H1 (cell line): ENCODE measurements around the gene POLR1D. TPM values are rescaled to one million over a fixed set of nuclear protein-coding genes. Genes with fewer than 3 reads are reported as not detected.
A peak's percentile ranks its signal among the peaks of the same experiment; 100 is the strongest.

Source experiments
- CTCF ChIA-PET: fragments of 300-600 bp; sonication (Branson Sonifier 250); formaldehyde crosslinking; loops from one replicate; lab custom pipeline; 2021; ENCODE audit not compliant: partially characterized antibody; lab: Charles Lee
- POLR2A ChIA-PET: fragments of 300-600 bp; sonication (Branson Sonifier 250); formaldehyde crosslinking; loops from one replicate; lab custom pipeline; 2021; ENCODE audit warnings: inconsistent platforms; ENCODE audit not compliant: partially characterized antibody; lab: Charles Lee
- DNase-seq, 2 experiments: peaks; one replicate each; pipeline versions ENCODE4 v3.0.0 to v3.0.0-alpha.2; 2010 to 2022; ENCODE audit warnings: low spot score in 2 of 2, low read depth in 1 of 2, mixed read lengths in 1 of 2
- FAIRE-seq: peaks from 2 replicates; lab custom pipeline; 2011; peaks lifted over from hg19 to GRCh38; lab: Jason Lieb, UNC
- H2AFZ ChIP-seq: 2 replicates; pipeline ENCODE4 v1.8.1; 2012; ENCODE audit warnings: low read length, inconsistent platforms
- H2AK5ac ChIP-seq: 2 replicates; pipeline ENCODE4 v1.6.1; 2013; ENCODE audit warnings: low read depth, low read length
- H2BK120ac ChIP-seq: replicated peaks from 2 replicates; pipeline ENCODE3; 2013; ENCODE audit warnings: low read depth, low read length, inconsistent platforms
- H2BK12ac ChIP-seq: 2 replicates; pipeline ENCODE4 v1.6.1; 2013; ENCODE audit warnings: low read depth, low read length
- H2BK15ac ChIP-seq: 2 replicates; pipeline ENCODE4 v1.6.1; 2013; ENCODE audit warnings: low read length
- H2BK20ac ChIP-seq: 2 replicates; pipeline ENCODE4 v1.6.1; 2013; ENCODE audit warnings: low read length
- H2BK5ac ChIP-seq: 2 replicates; pipeline ENCODE4 v1.6.1; 2013; ENCODE audit warnings: low read depth, low read length
- H3K14ac ChIP-seq: 2 replicates; pipeline ENCODE4 v1.6.1; 2013; ENCODE audit warnings: inconsistent platforms; ENCODE audit not compliant: insufficient read length
- H3K18ac ChIP-seq: 2 replicates; pipeline ENCODE4 v1.6.1; 2013; ENCODE audit warnings: low read length; ENCODE audit errors: extremely low read depth
- H3K23ac ChIP-seq: 2 replicates; pipeline ENCODE4 v1.6.1; 2013; ENCODE audit warnings: inconsistent platforms; ENCODE audit not compliant: insufficient read length
- H3K23me2 ChIP-seq: 2 replicates; pipeline ENCODE4 v1.6.1; 2013; ENCODE audit warnings: low read depth, low read length
- H3K27ac ChIP-seq: 2 replicates; pipeline ENCODE4 v1.6.1; 2011; ENCODE audit warnings: low read depth, low read length, inconsistent platforms
- H3K27me3 ChIP-seq, 4 experiments: replicated peaks in 1 of 4; 1 replicate in 1 of 4; 2 replicates in 3 of 4; pipeline versions ENCODE4 v1.6.1 to v1.8.1; 2011 to 2013; ENCODE audit warnings: low read length in 3 of 4, mild to moderate bottlenecking in 3 of 4, inconsistent platforms in 2 of 4, mixed read lengths in 2 of 4, moderate library complexity in 1 of 4; ENCODE audit not compliant: control insufficient read depth in 3 of 4, insufficient read depth in 3 of 4; ENCODE audit errors: extremely low read depth in 1 of 4
- H3K36me3 ChIP-seq, 4 experiments: 2 replicates each; pipeline versions ENCODE4 v1.6.1 to v1.8.1; 2011 to 2013; ENCODE audit warnings: mild to moderate bottlenecking in 4 of 4, low read length in 3 of 4, moderate library complexity in 2 of 4, control low read depth in 1 of 4, inconsistent platforms in 1 of 4; ENCODE audit not compliant: insufficient read depth in 4 of 4, control insufficient read depth in 2 of 4
- H3K4ac ChIP-seq: replicated peaks from 2 replicates; pipeline ENCODE3; 2013; ENCODE audit warnings: low read length, low read depth, mixed read lengths, inconsistent platforms; ENCODE audit not compliant: insufficient read length
- H3K4me1 ChIP-seq, 4 experiments: replicated peaks in 1 of 4; 1 replicate in 1 of 4; 2 replicates in 3 of 4; pipeline versions ENCODE4 v1.6.1 to v1.8.1; 2011 to 2013; ENCODE audit warnings: low read length in 3 of 4, inconsistent platforms in 2 of 4, mixed read lengths in 1 of 4; ENCODE audit not compliant: insufficient read depth in 4 of 4, control insufficient read depth in 3 of 4
- H3K4me2 ChIP-seq, 2 experiments: 2 replicates each; pipeline versions ENCODE4 v1.6.1 to v1.8.1; 2011 to 2013; ENCODE audit warnings: low read depth in 2 of 2, low read length in 2 of 2, control low read depth in 1 of 2, inconsistent platforms in 1 of 2, mild to moderate bottlenecking in 1 of 2; ENCODE audit not compliant: insufficient read depth in 1 of 2
- H3K4me3 ChIP-seq, 4 experiments: fragments of 200-600, 300-600 bp in 1 of 4; sonication (generic), shearing (Covaris generic), sonication (Bioruptor Twin) in 1 of 4; 2 replicates each; pipeline versions ENCODE4 v1.5.1 to v1.8.1; 2011 to 2016; ENCODE audit warnings: low read length in 4 of 4, low read depth in 3 of 4, control low read depth in 2 of 4, inconsistent platforms in 2 of 4, mild to moderate bottlenecking in 2 of 4, mixed read lengths in 1 of 4, moderate library complexity in 1 of 4; ENCODE audit not compliant: insufficient read depth in 2 of 4; ENCODE audit errors: extremely low read depth in 1 of 4
- H3K56ac ChIP-seq: replicated peaks from 2 replicates; pipeline ENCODE3; 2013; ENCODE audit warnings: low read depth, mild to moderate bottlenecking, mixed read lengths, low read length, inconsistent platforms; ENCODE audit not compliant: insufficient read length
- H3K79me1 ChIP-seq: 2 replicates; pipeline ENCODE4 v1.6.1; 2013; ENCODE audit warnings: low read depth, low read length, control low read depth
- H3K79me2 ChIP-seq, 2 experiments: 2 replicates each; pipeline versions ENCODE4 v1.6.1 to v1.8.1; 2012 to 2013; ENCODE audit warnings: low read length in 2 of 2, mild to moderate bottlenecking in 2 of 2, inconsistent platforms in 1 of 2; ENCODE audit not compliant: insufficient read depth in 2 of 2, control insufficient read depth in 1 of 2
- H3K9ac ChIP-seq, 4 experiments: replicated peaks in 1 of 4; 1 replicate in 1 of 4; 2 replicates in 3 of 4; pipeline versions ENCODE4 v1.6.1 to v1.8.1; 2011 to 2013; ENCODE audit warnings: low read depth in 3 of 4, low read length in 3 of 4, control low read depth in 2 of 4, mild to moderate bottlenecking in 2 of 4, moderate library complexity in 2 of 4, inconsistent platforms in 1 of 4; ENCODE audit errors: extremely low read depth in 1 of 4
- H3K9me3 ChIP-seq, 2 experiments: 2 replicates each; pipeline versions ENCODE4 v1.6.1 to v1.8.1; 2012 to 2013; ENCODE audit warnings: mild to moderate bottlenecking in 2 of 2, moderate library complexity in 2 of 2, control low read depth in 1 of 2, inconsistent platforms in 1 of 2, low read depth in 1 of 2, low read length in 1 of 2, mixed read lengths in 1 of 2; ENCODE audit not compliant: insufficient read depth in 2 of 2
- H4K20me1 ChIP-seq, 2 experiments: replicated peaks in 1 of 2; 2 replicates each; pipeline versions ENCODE3 to v1.8.1; 2011 to 2013; ENCODE audit warnings: inconsistent platforms in 2 of 2, low read length in 2 of 2, mild to moderate bottlenecking in 1 of 2; ENCODE audit not compliant: insufficient read depth in 2 of 2, control insufficient read depth in 1 of 2
- H4K5ac ChIP-seq: 2 replicates; pipeline ENCODE4 v1.6.1; 2013; ENCODE audit warnings: low read length, low read depth, mixed read lengths, inconsistent platforms; ENCODE audit not compliant: insufficient read length
- H4K8ac ChIP-seq: 2 replicates; pipeline ENCODE4 v1.8.0; 2013; ENCODE audit warnings: mild to moderate bottlenecking, moderate library complexity, low read length, inconsistent platforms; ENCODE audit not compliant: insufficient read depth; ENCODE audit errors: extremely low read depth
- H4K91ac ChIP-seq: replicated peaks from 2 replicates; pipeline ENCODE3; 2013; ENCODE audit warnings: low read length, mixed read lengths, inconsistent platforms; ENCODE audit not compliant: insufficient read length
- CEBPB ChIP-seq: IDR thresholded peaks from 2 replicates; pipeline ENCODE4 v1.6.1; 2012; ENCODE audit warnings: low read depth, low read length
- JUN ChIP-seq: IDR thresholded peaks from 2 replicates; pipeline ENCODE4 v1.6.1; 2011; ENCODE audit warnings: low read depth, mild to moderate bottlenecking, improper control_type of control experiment, low read length
- JUND ChIP-seq: IDR thresholded peaks from 2 replicates; pipeline ENCODE4 v1.6.1; 2011; ENCODE audit warnings: mild to moderate bottlenecking, improper control_type of control experiment, low read length
- WGBS, 2 experiments: shearing (Covaris generic) in 1 of 2; methylation state at CpG; one replicate each; pipeline versions ENCODE4 v1.1.6 to v1.1.7; 2013 to 2015; ENCODE audit warnings: low lambda C conversion rate in 2 of 2, mixed read lengths in 2 of 2, inconsistent platforms in 1 of 2, low coverage in 1 of 2, missing lambda C conversion rate in 1 of 2; ENCODE audit not compliant: insufficient replicate concordance in 2 of 2, insufficient coverage in 1 of 2, insufficient read length in 1 of 2; ENCODE audit errors: extremely low coverage in 1 of 2, missing lambda C conversion rate in 1 of 2; 5-methylcytosine and 5-hydroxymethylcytosine counted together
- polyA plus RNA-seq, 7 experiments: library from polyadenylated mRNA; depleted of rRNA in 3 of 7; stranded (reverse) in 5 of 7; unstranded in 2 of 7; fragments of >200 nt in 5 of 7; fragments of 200-250 nt in 2 of 7; gene quantifications; 1 replicate in 5 of 7; 2 replicates in 1 of 7; 4 replicates in 1 of 7; pipeline versions ENCODE4 v1.2.1 to v1.2.3, GENCODE V29; 2011 to 2013; ENCODE audit warnings: missing spikeins in 2 of 7, mixed read lengths in 2 of 7
- total RNA-seq: library from RNA; stranded (reverse); fragmentation: NEBNext Ultra II Directional; extraction: Animal tissue kit (Norgen Biotek cat#: 25700); gene quantifications from 2 replicates; pipeline ENCODE4 v1.2.1, GENCODE V29; 2021
- TF ChIP-seq, protein P1 (sequence below): IDR thresholded peaks from 2 replicates; pipeline ENCODE4 v1.6.1; 2012; ENCODE audit warnings: inconsistent platforms

Gene POLR1D
- total and polyA plus RNA-seq, 2 of the 8 experiments (the other 6 are each of a cell fraction or from before 2014, with no cell fraction given): 226 to 232 TPM

- POLR2A ChIA-PET: interaction anchor here (1.7 kb wide), 1 partner anchor 15 kb away, joined by 4 read pairs; no protein-coding TSS in a partner anchor
- Histone ChIP-seq H3K23ac (no peak overlapping the region), H4K8ac (no peak overlapping the region), H2AFZ (no peak overlapping the region), H3K36me3 (peaks cover 0 to 2% (median 1%) of the 10 kb centered on the region in 4 experiments; a peak in 7 of 8 replicates), H3K9me3 (no peaks in the 10 kb centered on the region), H2BK15ac (no peak overlapping the region), H3K4me2 (peak overlapping the region in 1 of 2 experiments; percentile 67; a peak in 1 of 4 replicates), H3K4me3 (no peak overlapping the region), H3K18ac (no peak overlapping the region), H4K20me1 (peaks cover 14 to 31% of the 10 kb centered on the region in 2 experiments), H2AK5ac (no peak overlapping the region), H2BK120ac (no peak overlapping the region), H3K27me3 (no peaks in the 10 kb centered on the region), H4K5ac (no peak overlapping the region), H3K56ac (no peak overlapping the region), H3K23me2 (peaks cover 6% of the 10 kb centered on the region; the same call in 1 of the 2 replicates), H3K79me2 (peaks cover 28 to 77% of the 10 kb centered on the region in 2 experiments), H2BK20ac (no peak overlapping the region), H4K91ac (no peak overlapping the region), H3K79me1 (peaks cover 4% of the 10 kb centered on the region; the same call in 1 of the 2 replicates), H3K4me1 (peaks cover 1 to 8% (median 4%) of the 10 kb centered on the region in 4 experiments; a peak in 6 of 7 replicates), H3K9ac (no peak overlapping the region), H2BK12ac (no peak overlapping the region), H3K27ac (no peak overlapping the region), H3K14ac (no peak overlapping the region), H2BK5ac (no peak overlapping the region), H3K4ac (no peak overlapping the region)
- CTCF ChIA-PET: no interaction called here
- WGBS, 2 experiments: 82% methylated on average over 3 of the region's 3 CpGs; no CpG with 5 or more reads in 1 of the 2 experiments
- FAIRE-seq (no peak), DNase-seq (no peak)
- TF ChIP-seq CEBPB (no peak), JUN (no peak), JUND (no peak)
- TF ChIP-seq, protein P1, sequence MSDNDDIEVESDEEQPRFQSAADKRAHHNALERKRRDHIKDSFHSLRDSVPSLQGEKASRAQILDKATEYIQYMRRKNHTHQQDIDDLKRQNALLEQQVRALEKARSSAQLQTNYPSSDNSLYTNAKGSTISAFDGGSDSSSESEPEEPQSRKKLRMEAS: no peak
These were observed 3.8 kb upstream of the POLR1D start for GRCh38 chr13:27617881-27618321.
